HG02642 (cell line): ENCODE data around the gene ZNF200.
A peak's percentile ranks its signal among the peaks of the same experiment; 100 is the strongest.
"Not testable (repeated sequence)": the region's sequence is repeated elsewhere in the genome, so short reads cannot be mapped to it uniquely, and the experiment has no call there.

Source experiments
- ATAC-seq: cut with Tn5 transposase; IDR thresholded peaks from one replicate; pipeline ENCODE4 v1.9.1; 2021; ENCODE audit warnings: mild to moderate bottlenecking; ENCODE audit not compliant: unreplicated experiment, poor library complexity

Gene ZNF200, protein sequence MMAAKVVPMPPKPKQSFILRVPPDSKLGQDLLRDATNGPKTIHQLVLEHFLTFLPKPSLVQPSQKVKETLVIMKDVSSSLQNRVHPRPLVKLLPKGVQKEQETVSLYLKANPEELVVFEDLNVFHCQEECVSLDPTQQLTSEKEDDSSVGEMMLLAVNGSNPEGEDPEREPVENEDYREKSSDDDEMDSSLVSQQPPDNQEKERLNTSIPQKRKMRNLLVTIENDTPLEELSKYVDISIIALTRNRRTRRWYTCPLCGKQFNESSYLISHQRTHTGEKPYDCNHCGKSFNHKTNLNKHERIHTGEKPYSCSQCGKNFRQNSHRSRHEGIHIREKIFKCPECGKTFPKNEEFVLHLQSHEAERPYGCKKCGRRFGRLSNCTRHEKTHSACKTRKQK

DNA sequence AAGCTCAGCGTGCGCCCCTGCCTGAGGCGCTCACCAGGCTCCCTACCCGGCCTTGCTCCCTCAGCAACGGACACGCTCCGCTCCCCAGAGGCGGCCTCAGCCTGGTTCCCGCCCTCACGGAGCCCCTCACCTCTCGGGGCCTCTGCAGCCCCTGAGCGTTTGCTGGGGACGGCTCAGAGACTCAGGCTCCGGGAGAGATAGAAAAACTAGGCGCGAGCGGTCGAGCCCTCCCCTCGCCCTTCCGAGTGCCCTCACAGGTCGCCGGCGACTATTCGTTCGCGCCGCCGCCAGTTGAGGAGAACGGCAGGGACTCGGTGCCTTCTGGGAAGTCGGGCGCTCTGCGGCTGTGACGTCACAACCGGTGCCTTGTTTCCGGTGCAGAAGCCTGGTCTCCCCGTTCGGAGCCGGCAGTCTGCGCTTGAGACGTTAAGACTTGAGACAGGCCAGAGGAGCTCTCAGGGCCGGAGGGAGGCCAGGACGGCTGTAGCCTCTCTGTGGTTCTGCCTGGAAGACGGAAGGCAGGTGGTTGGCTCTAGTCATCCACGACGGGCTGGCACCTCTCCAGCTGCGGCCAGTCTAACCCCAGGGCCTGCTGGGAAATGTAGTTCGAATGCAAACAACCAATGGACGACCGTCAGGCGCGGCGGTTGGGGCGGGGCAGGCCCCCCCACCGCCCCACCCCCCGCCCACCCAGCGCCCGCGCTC is at the start of gene ZNF200:
ZNF200 (minus strand) TSS at position 302 of the 705 bp plus-strand sequence. CDS start 1,403 bp downstream, outside the sequence.
- ATAC-seq, result peak; percentile 92

DNA sequence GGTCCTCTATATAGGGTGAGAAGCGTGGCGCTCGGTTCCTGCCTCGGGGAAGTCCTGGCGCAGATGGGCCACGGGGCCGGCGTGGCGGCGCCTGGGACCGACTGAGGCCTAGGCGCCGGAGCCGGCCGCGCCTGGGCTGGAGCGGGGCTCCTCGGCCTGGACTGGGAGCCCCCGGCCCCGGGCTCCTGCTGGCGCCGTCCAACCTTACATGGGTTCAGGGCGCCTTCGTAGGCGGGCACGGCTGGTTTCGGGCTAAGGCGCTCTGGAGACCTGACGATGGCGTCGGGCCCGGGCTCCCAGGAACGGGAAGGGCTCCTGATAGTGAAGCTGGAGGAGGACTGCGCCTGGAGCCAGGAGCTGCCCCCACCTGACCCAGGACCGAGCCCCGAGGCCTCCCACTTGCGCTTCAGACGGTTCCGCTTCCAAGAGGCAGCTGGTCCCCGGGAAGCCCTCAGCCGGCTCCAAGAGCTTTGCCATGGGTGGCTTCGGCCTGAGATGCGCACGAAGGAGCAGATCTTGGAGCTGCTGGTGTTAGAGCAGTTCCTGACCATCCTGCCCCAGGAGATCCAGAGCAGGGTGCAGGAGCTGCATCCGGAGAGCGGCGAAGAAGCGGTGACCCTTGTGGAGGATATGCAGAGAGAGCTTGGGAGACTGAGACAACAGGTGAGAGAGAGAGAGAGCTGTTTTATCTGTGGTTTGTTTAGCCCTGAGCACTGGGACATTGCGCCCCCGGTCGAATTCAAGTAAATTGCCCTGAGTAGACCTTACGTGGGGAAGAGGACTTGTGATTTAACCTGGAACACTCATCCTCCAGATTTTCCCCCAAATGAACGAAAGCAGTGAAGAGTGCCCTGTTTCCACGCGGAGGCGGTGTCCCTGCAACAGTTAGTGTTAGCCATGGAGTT is 48.8 kb upstream of the ZNF200 start:
- no peak for ATAC-seq

DNA sequence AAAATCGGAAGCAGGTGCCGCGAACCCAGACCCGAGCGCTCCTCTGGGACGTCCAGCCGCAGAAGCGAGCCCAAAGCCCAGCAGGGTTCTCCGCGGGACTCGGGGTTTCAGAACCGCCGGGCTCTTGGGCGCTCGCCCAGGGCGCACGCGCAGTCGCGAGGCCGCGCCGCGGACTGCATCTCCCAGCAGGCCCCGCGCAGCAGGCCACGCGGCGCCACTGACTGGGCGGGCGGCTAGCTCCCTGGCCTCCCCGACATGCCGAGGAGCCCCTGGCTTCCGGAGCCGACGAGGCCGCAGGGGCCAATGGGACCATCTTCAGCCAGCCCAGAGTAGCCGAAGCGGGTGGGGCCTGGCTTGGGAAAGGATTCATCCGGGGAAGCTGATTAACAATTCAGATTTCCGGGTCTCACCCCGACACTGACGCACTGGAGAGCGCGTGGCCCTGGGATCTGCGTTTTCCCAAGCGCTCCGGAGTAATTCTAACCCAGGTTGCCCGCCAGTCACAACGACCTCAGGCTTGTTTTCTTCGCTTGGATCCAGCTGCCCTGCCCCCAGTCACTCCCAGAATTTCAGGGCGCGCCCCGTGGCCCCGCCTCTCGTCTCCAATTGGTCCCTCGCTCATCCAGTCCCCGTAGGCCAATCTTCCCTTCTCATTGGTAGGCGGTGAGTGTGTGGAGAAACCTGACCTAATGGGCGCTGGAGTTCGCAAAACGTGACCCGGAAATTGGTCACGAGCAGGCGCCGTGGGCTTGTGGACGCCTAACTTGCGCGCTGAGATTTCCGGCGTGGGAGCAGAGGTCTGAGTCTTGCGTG is 48.0 kb upstream of the ZNF200 start, which contains the start of gene ZNF263:
ZNF263 (plus strand) TSS at position 762 of the 813 bp plus-strand sequence. CDS start 328 bp downstream, outside the sequence.
- ATAC-seq, result peak; percentile 89

DNA sequence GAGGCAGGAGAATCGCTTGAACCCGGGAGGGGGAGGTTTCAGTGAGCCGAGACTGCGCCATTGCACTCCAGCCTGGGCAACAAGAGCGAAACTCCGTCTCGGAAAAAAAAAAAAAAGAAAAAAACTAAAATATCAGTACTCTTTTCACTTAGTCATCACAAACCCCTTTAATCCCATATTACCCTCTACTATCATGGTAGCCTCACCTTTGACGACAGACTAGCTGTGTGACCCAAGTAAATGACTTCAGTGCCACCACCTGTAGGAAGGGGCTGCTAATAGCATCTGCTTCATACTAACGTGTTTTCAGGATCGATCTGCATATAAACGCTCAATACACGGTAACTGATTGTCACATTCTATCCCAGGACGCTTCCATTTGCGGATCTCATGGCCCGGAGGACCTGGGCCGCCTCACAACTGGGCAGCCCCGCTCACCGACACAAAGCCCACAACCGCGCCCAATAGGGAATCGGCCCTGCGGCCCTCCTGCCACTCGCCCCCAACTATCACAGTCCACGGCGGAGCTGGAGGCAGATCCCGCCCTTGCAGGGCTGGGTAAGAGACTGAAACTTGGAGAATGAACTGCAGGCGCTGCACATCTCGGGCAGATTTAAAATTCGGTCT is 47.3 kb upstream of the ZNF200 start:
- peak; percentile 29 for ATAC-seq

DNA sequence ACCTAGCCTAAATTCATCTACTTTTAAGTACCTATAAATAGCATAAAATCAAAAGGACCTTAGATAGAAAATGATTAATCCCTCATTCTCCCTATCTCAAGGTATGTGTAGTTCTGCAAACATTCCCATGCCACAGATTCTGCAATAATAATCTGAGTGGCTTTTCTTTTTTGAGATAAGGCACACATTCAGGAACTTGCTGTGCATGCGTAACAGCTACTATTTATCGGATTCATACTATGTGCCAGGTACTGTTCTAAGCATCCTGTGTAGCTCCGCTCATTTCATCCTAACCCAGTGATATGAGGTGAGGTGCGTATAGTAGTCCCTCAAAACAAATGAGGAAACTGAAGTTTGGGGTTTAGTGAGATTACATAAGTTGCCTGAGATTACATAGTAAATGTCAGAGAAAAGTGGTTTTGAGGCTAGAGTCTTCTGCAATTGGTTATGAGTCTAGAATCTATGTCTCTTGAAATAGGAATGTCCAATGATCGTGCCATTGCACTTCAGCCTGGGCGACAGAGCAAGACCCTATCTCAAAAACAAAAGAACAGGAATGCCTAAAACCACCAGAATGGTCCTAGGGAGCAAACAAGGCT is 46.4 kb upstream of the ZNF200 start:
- ATAC-seq, result no peak

DNA sequence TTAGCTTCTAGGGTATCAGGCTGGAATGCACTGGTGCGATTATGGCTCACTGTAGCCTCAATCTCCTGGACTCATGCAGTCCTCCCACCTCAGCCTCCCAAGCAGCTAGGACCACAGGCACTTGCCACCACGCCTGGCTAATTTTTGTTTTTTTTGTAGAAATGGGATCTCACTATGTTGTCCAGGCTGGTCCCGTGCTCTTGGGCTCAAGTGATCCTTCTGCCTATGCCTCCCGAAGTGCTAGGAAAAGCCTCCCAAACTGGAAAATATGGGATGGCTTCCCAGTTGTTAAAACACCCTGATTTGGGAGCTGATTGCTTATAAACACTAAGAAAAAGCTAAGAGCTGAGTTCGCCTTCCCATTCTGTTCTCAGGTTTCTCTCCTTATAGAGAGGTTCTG is 41.7 kb upstream of the ZNF200 start:
- ATAC-seq, result no peak

DNA sequence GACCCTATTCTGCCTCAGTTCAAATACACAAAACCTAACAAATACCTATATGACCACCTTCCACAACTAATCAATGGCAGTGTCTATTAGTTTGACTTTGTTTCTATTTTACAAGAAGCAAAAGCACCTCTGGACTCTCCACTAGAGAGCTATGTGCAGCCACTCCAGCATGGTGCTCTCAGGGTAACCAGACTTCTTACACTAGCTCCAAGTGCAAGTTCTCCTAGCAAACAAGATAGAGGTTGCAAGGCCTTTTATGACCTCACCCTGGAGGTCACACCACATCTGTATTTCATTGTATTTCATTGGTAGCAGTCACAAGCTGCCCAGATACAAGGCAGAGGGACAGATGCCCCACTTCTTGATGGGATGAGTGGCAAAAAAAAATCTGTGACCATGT is 40.0 kb upstream of the ZNF200 start:
- ATAC-seq, result no peak

DNA sequence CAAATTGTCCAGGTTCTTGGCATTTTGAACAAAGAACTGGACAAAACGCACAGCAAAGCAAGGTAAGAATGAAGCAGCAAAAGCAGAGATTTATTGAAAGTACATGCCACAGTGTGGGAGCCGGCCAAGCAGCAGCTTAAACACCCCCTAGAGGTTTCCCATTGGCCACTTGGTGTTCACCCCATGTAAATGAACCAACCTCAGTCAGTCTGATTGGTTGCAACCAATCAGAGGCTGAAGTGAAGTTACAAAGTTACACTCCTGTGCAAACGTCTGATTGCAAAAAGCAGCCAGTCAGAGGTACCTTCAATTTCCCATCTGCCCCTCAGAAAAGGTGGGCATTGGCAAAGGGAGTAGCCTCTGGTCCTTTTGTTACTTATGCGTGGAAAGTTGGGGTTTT is 39.5 kb upstream of the ZNF200 start:
- no peak for ATAC-seq

DNA sequence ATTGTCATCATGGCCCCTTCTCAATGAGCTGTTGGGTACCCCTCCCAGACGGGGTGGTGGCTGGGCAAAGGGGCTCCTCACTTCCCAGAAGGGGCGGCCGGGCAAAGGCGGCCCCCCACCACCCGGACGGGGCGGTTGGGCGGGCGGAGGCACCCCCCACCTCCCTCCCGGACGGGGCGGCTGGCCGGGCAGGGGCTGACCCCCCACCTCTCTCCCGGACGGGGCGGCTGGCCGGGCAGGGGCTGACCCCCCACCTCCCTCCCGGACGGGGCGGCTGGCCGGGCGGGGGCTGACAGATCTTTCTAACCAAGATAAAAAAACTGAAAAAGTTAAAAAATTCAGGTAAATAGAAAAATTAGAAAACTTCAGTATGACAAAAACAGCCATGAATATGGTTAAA is 36.3 kb upstream of the ZNF200 start:
- not testable (repeated sequence) for ATAC-seq

DNA sequence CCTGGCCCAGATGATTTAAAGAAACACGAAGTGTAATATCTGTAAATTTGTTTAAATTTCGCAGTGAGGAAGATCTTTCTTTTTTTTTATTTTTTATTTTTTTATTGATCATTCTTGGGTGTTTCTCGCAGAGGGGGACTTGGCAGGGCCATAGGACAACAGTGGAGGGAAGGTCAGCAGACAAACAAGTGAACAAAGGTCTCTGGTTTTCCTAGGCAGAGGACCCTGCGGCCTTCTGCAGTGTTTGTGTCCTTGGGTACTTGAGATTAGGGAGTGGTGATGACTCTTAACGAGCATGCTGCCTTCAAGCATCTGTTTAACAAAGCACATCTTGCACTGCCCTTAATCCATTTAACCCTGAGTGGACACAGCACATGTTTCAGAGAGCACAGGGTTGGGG is 35.8 kb upstream of the ZNF200 start:
- not testable (repeated sequence) for ATAC-seq

DNA sequence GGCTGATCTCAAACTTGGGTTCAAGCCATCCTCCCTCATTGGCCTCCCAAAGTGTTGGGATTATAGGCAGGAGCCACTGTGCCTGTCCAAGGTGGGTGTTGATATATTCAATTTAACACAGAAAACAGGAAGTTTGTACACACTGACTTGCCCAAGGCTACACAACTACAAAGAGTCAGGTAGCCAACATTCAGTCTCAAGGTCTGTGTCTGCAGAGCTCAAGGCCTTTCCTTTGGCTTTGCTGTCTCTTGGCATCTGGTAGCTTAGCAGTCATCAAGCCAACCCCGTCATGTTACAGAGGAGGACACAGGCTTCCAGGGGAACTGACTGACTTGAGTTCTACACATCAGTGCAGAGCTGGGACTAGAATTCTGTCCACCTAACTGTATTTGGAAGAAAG is 33.3 kb upstream of the ZNF200 start:
- no peak for ATAC-seq

DNA sequence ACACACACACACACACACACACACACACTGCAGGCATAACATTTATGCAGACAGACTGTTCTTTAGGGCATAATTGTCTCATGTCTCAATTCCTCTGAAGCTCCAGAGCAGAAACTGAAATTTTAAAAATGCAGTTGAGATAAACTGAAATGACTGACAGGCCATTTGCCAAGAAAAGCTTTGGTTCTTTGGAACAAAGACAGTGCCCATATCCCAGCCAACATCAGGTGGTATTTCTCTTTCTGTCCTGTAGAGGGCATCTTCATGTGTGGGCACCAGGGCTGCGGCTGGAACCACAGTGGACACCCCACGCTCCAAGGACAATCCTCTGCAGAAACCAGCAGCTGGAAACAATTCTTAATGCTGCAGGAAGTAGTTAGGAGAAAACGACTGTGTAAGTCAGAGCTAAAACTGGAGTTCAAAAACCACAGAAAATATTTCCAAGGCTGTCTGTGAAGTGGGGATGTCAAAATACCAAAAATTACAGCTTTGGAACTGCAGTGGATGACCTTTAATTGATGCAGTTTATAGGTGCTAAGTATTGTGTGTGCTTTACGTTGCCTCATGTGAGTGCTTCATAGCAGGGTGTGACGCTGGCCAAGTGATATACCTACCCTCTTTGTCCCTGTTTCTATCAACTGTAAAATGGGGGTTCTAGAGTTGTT is 32.0 kb upstream of the ZNF200 start:
- ATAC-seq, result no peak

DNA sequence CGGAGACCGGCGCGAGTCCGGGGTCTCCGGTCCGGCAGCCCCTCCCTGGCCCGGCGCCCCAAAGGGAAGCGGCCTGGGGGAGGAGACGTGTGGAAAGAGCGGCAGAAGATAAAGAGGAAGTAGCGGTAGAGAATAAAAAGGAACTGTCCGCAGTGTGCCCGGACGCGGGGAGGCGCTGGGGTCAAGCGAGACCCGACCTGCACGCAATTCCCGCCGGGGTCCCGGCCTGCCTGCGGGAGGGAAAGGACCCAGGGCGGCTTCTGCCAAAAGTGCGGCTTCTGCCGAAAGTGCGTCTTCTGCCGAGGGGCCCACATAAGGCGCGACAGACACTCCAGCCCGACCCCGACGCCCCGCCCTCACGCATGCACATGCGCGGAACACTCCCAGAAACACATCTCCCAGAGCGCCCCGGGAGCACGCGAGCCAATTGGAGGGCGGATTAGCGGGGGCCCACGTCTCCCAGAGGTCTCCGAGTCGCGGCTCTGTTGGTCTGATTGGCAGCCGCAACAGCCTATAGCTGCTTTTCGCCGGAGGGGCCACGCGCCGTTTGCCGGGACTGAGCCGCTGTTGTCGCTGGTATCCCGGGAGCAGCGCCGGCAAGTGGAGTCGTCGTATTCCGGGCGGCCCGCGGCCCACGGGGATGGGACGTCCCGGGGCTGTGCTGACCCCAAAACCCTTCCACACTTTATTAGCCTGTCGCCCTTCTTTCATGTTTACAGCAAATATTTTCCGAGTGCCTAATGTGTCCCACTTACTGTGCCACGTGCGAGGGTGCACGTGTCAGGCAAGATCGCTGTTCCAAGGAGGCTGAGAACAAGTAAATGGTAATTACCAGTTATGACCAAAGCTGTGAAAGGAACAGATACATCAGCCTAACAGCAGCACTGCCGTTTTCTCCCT is 29.4 kb upstream of the ZNF200 start:
- ATAC-seq, result peak; percentile 88

DNA sequence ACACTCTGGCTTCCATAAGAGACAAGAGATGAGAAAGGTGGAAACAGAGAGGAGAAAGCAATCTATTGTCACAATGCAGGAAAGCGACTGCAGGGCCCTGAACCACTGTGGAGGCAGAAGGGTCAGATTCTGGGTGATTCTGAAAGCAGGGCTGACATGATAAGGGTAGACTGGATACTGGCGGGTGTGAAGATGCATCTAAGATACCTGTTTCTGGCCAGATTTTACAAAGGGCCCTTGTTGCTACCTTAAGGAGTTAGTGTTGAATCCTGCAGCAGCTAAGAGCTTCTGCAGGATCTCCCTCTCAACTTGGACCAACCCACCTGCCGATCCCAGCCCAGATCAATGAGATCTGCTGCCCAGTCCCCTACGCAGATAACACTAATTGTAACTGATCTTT is 27.6 kb upstream of the ZNF200 start:
- ATAC-seq, result no peak

DNA sequence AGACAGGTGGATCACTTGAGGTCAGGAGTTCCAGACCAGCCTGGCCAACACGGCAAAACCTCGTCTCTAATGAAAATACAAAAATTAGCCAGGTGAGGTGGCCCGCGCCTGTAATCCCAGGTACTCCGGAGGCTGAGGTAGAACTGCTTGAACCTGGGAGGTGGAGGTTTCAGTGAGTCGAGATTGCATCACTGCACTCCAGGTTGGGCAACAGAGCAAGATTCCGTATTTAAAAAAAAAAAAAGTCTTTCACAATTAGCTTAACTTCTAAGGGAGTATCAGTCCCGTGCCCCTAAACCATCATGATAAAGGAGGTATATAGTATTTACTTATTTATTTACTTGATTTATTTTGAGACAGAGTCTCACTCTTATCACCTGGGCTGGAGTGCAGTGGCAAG is 24.9 kb upstream of the ZNF200 start:
- ATAC-seq, result no peak

DNA sequence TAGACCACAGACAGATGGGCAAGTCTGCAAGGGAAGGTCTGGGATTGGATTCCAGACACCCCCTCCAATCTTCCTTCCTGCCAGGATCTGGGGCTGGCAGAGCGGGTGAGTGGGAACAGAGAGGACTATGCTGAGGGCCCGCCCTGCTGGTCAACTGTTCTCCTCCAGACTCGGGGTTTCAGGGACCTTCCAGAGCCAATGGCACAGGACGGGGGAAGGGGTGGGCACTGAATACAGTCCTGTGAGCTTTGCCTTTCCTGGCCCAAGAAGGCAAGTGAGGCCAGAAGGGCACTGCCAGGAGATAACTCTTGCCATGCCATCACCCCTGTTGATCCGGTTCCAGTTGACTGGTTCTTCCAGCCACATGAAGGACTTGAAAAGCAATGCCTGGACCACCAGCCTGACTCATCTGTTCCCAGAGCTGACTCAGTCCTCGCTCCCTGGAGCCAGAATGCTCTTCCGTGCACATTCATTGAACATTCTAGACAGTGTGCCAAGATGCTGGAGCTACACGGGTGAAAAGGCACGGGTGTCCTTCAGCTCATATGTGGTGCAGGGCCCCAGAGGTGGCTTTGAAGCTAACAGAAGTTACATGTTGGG is 22.0 kb upstream of the ZNF200 start:
- no peak for ATAC-seq
